Measurements from ENCODE around the gene OLR1. TPM values are rescaled to one million over a fixed set of nuclear protein-coding genes. Genes with fewer than 3 reads are reported as not detected.

OLR1 gene
- total RNA-seq, 1 experiment from 2014 or later: not detected

DNA sequence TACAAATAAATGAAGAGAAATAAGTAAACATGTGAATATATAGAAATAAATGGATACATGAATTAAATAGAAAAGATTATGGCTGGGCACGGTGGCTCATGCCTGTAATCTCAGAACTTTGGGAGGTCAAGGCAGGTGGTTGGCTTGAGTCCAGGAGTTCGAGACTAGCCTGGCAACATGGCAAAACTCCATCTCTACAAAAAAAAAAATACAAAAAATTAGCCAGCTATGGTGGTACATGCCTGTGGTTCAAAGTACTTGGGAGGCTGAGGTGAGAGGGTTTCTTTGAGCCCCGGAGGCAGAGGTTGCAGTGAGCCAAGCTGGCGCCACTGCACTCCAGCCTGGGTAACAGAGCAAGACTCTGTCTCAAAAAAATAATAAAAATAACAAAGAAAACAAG lies 36.8 kb downstream of the OLR1 start:
- TF ChIP-seq SMAD3 (CRISPR knock-in tag; IDR thresholded peaks at IDR 0.05; ENCODE audit: borderline replicate concordance) (no peak), ATF6 (CRISPR knock-in tag; IDR thresholded peaks at IDR 0.05) (no peak), NR2C2 (CRISPR knock-in tag; IDR thresholded peaks at IDR 0.05) (no peak), ZNF121 (CRISPR knock-in tag; IDR thresholded peaks at IDR 0.05) (no peak), ESRRA (CRISPR knock-in tag; IDR thresholded peaks at IDR 0.05; ENCODE audit: borderline replicate concordance) (no peak), ZNF138 (CRISPR knock-in tag; conservative IDR thresholded peaks at IDR 0.05) (no peak), FOXJ3 (CRISPR knock-in tag; IDR thresholded peaks at IDR 0.05; ENCODE audit: borderline replicate concordance) (no peak), CTCF (IDR thresholded peaks at IDR 0.05) (no peak), EMX1 (CRISPR knock-in tag; IDR thresholded peaks at IDR 0.05) (no peak), ZNF317 (CRISPR knock-in tag; IDR thresholded peaks at IDR 0.05; ENCODE audit: borderline replicate concordance, low read depth) (no peak), JAZF1 (CRISPR knock-in tag; IDR thresholded peaks at IDR 0.05) (no peak), ATF2 (CRISPR knock-in tag; IDR thresholded peaks at IDR 0.05; ENCODE audit: borderline replicate concordance, low read depth) (no peak), TEAD1 (CRISPR knock-in tag; IDR thresholded peaks at IDR 0.05) (no peak), ZNF232 (CRISPR knock-in tag; IDR thresholded peaks at IDR 0.05) (no peak), ZNF671 (CRISPR knock-in tag; IDR thresholded peaks at IDR 0.05) (no peak), ZNF219 (CRISPR knock-in tag; IDR thresholded peaks at IDR 0.05; ENCODE audit: borderline replicate concordance) (no peak)
- TF ChIP-seq, protein P1, sequence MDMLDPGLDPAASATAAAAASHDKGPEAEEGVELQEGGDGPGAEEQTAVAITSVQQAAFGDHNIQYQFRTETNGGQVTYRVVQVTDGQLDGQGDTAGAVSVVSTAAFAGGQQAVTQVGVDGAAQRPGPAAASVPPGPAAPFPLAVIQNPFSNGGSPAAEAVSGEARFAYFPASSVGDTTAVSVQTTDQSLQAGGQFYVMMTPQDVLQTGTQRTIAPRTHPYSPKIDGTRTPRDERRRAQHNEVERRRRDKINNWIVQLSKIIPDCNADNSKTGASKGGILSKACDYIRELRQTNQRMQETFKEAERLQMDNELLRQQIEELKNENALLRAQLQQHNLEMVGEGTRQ (CRISPR knock-in tag; IDR thresholded peaks at IDR 0.05): no peak
- TF ChIP-seq, protein P2, sequence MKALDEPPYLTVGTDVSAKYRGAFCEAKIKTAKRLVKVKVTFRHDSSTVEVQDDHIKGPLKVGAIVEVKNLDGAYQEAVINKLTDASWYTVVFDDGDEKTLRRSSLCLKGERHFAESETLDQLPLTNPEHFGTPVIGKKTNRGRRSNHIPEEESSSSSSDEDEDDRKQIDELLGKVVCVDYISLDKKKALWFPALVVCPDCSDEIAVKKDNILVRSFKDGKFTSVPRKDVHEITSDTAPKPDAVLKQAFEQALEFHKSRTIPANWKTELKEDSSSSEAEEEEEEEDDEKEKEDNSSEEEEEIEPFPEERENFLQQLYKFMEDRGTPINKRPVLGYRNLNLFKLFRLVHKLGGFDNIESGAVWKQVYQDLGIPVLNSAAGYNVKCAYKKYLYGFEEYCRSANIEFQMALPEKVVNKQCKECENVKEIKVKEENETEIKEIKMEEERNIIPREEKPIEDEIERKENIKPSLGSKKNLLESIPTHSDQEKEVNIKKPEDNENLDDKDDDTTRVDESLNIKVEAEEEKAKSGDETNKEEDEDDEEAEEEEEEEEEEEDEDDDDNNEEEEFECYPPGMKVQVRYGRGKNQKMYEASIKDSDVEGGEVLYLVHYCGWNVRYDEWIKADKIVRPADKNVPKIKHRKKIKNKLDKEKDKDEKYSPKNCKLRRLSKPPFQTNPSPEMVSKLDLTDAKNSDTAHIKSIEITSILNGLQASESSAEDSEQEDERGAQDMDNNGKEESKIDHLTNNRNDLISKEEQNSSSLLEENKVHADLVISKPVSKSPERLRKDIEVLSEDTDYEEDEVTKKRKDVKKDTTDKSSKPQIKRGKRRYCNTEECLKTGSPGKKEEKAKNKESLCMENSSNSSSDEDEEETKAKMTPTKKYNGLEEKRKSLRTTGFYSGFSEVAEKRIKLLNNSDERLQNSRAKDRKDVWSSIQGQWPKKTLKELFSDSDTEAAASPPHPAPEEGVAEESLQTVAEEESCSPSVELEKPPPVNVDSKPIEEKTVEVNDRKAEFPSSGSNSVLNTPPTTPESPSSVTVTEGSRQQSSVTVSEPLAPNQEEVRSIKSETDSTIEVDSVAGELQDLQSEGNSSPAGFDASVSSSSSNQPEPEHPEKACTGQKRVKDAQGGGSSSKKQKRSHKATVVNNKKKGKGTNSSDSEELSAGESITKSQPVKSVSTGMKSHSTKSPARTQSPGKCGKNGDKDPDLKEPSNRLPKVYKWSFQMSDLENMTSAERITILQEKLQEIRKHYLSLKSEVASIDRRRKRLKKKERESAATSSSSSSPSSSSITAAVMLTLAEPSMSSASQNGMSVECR (CRISPR knock-in tag; IDR thresholded peaks at IDR 0.05; ENCODE audit: borderline replicate concordance): no peak
- CTCF ChIA-PET: no interaction called here
- Mint-ChIP-seq H3K27me3 (ENCODE audit: low read depth) (no peaks in the 10 kb centered on the region), H3K4me3 (no peak overlapping the region), H3K9me3 (no peaks in the 10 kb centered on the region), H3K27ac (no peak overlapping the region), H3K36me3 (no peaks in the 10 kb centered on the region), H3K4me1 (peaks cover 49% of the 10 kb centered on the region)
- POLR2A ChIA-PET: no interaction called here
- DNase-seq (ENCODE audit: low spot score) (no peak), ATAC-seq (no peak)
